GM13977 (cell line): ENCODE data around the gene LPIN3.

ENCODE experiments used
- DNase-seq: peaks from one replicate; pipeline ENCODE4 v3.0.0; 2012; ENCODE audit warnings: low spot score
- CTCF ChIP-seq: IDR thresholded peaks from 2 replicates; pipeline ENCODE4 v1.5.1; 2012; ENCODE audit warnings: mild to moderate bottlenecking, control low read depth; ENCODE audit not compliant: insufficient read depth; ENCODE audit errors: extremely low read depth, missing control alignments
- in situ Hi-C: fragments of 300-500 bp; cut with MboI; formaldehyde crosslinking; loops from one replicate; pipeline ENCODE4 v1.12.0; 2022; ENCODE audit warnings: low sequenced_read_pairs, low pct_unique_long_range_greater_than_20kb, mixed read lengths, inconsistent platforms; ENCODE audit not compliant: unreplicated experiment

The LPIN3 gene

DNA sequence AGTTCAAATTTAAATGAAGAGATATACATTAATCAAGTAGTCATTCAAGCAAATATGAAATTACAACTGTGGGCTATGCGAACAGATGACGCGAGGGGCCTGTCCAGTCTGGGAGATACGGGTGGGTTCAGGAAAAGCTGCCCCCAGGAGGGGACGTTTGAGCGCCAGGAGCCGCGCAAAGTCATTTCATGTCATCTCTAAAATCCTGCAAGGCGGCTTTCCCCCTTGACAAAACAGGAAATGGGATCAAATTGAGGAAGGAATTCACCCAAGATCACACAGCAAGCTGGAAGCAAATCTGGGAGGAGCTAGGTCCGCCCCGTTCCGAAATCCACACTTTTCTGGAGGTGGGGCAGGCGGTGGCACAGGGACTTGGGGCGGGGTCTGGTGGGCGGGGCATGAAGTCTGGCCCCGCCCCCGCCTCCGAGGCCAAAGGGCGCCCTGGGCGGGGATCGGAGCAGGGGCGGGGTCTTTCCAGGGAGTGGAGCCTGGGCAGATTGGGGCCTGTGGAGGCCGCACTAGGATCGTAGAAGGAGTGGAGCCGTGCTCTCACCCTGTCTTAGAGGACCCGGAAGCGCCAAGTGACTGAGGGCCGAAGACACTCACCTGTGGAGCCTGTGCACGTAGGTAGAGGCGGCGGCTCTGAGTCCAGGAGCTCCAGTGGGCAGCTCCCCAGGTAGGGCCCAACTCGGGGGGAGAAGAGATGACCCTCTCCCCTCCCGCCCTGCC is at the start of gene LPIN3:
TSS of gene LPIN3 (plus strand) at position 495 of the 729 bp plus-strand sequence. CDS start 4,983 bp downstream, outside the sequence.
- TF ChIP-seq CTCF = peak; percentile 29
- in situ Hi-C loops = loop anchor here (5.0 kb wide), 1 partner anchor 163 kb away; no protein-coding TSS in a partner anchor

GRCh38 chr20:41293269-41294037 is 47.2 kb upstream of the LPIN3 start:
- in situ Hi-C loops = no loop called here
- no peak for DNase-seq
- no peak for TF ChIP-seq CTCF

More for the DNA sequence above, at the start of gene LPIN3:
- peak; percentile 83 for DNase-seq

DNA sequence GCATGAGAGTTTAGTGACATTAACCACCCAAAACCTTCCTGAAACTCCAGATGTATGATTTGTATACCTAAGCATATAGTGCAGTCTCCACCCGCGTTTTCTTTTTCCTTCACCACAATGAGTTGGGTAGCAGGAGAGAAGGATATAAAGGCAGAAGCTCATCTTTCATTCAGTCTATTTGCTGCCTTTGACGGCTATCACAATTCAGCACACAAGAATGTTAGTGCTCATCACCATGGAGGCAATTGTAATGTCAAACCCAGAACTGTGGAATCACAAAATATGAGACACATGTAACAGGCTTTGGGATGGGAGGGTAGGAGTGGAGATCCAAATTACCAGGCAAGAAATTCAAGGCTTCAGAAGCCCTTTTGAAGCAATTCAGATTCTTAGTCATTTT is 40.7 kb upstream of the LPIN3 start:
- no peak for TF ChIP-seq CTCF
- no peak for DNase-seq
- in situ Hi-C loops = no loop called here

GRCh38 chr20:41300383-41300782 is 40.2 kb upstream of the LPIN3 start:
- in situ Hi-C loops = no loop called here
- DNase-seq = no peak
- no peak for TF ChIP-seq CTCF

DNA sequence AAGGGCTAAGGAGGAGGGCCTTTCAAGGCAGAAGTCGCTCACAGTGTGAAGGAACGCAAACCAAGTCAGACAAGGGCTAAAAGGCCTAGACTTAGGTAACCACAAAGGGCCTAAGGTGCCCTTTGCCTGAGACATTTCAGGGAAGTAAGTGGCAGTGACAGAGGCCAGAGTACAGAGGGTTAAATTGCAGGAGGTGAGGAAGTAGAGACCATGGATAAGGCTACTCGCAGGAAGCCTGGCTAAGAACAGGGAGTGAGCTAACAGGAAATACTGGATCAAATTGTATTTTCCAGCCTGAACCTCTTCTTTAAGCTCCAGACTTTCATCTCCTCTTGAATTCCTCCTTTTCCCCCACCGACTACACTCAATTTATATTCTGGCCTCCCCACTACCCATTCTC is 39.7 kb upstream of the LPIN3 start:
- in situ Hi-C loops = no loop called here
- no peak for TF ChIP-seq CTCF
- DNase-seq = no peak

DNA sequence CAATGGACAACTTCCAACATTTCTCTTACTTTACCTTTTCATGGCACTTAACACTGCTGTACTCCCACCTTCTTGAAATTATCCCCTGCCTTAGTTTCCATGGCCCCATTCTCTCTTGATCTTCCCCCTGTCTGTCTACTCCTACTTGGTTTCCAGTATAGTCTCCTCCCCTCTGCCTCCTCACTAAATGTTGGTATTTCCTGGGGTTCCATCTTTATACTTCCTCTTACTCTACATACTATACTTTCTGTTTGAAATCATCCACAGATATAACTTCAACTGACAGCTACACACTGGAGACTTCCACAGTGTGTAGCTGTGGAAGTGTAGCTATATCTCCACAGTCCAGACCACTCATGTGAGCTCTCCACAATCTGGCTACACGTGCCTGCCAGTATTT is 36.6 kb upstream of the LPIN3 start:
- in situ Hi-C loops = no loop called here
- TF ChIP-seq CTCF = no peak
- no peak for DNase-seq
